ENCODE results near the gene C2CD2. TPM values are rescaled to one million over a fixed set of nuclear protein-coding genes. Genes with fewer than 3 reads are reported as not detected.
A peak's percentile ranks its signal among the peaks of the same experiment; 100 is the strongest.

Gene C2CD2
- total and polyA plus RNA-seq, 2 of the 8 experiments (the other 6 are each of a cell fraction or from before 2014, with no cell fraction given): 10.4 to 13.0 TPM

DNA sequence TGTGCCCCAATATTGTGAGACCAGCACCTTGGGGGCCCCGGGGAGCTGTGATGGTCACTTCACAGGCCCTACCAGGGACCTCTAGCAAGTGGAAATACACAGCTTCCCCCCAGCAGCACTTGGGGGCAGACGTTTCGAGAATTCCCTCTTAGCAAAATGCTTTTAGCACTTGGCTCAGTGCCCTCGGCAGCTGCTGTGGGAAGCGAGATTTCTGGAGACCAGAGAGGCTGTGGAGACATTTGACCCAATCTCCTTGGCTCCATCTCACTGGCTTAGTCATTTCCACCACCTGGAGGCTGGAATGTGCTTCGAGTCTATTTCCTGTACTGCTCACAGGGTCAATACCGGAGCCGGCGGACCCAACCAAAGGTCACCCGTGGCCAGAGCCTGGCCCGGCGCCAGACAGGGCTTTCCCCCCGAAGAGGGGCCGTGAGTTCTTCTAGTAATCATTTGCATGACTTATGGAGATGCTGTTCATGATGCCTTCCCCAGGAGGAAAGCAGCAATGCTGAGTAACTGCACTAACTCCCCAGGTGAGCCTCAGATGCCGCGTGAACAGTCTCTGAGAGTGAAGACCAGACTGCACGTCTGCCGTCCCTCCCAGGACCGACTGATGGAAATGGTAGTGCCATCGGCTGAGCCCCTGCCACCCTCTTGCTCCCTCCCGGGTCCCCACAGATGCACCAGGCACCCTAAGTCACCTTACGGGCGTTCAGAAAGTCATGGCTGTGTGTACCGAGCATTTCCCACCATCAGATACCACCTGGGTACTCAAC, 4.4 kb upstream of the C2CD2 start:
- DNase-seq (ENCODE audit: low read depth in 1 of 2, low spot score in 2 of 2) (no peak), FAIRE-seq (no peak)
- H2BK5ac ChIP-seq (ENCODE audit: low read depth, low read length): no peak overlapping the region
- no peak overlapping the region for H2BK12ac ChIP-seq (ENCODE audit: low read depth, low read length)
- no peak overlapping the region for H3K23ac ChIP-seq (ENCODE audit: insufficient read length)
- ChIA-PET POLR2A (ENCODE audit: partially characterized antibody) (interaction anchor here (0.5 kb wide), 1 partner anchor 32 kb away, joined by 3 read pairs; no protein-coding TSS in a partner anchor), CTCF (ENCODE audit: partially characterized antibody) (interaction anchor here (0.9 to 1.7 kb wide), 2 partner anchors 16 to 23 kb away, joined by 3 to 5 read pairs; no protein-coding TSS in a partner anchor)
- 87% methylated on average over 24 of the region's 24 CpGs; no CpG with 5 or more reads in 1 of the 2 experiments for WGBS, 2 experiments (ENCODE audit: extremely low coverage in 1 of 2, insufficient coverage in 1 of 2, insufficient read length in 1 of 2, insufficient replicate concordance in 2 of 2, low coverage in 1 of 2, low lambda C conversion rate in 2 of 2, missing lambda C conversion rate in 1 of 2)
- H4K5ac ChIP-seq (ENCODE audit: insufficient read length, low read depth, low read length): no peak overlapping the region
- H3K14ac ChIP-seq (ENCODE audit: insufficient read length): no peak overlapping the region
- H3K79me1 ChIP-seq (ENCODE audit: low read depth, low read length): no peaks in the 10 kb centered on the region
- no peaks in the 10 kb centered on the region for H3K36me3 ChIP-seq (ENCODE audit: control insufficient read depth in 2 of 4, insufficient read depth in 4 of 4, low read length in 3 of 4)
- no peak overlapping the region for H3K56ac ChIP-seq (replicated peaks; ENCODE audit: insufficient read length, low read depth, low read length)
- H2BK20ac ChIP-seq (ENCODE audit: low read length): no peak overlapping the region
- peaks cover 3 to 12% (median 8%) of the 10 kb centered on the region in 4 experiments for H3K4me1 ChIP-seq (replicated peaks in 1 of 4; ENCODE audit: control insufficient read depth in 3 of 4, insufficient read depth in 4 of 4, low read length in 3 of 4)
- peak overlapping the region; percentile 0 for H4K91ac ChIP-seq (replicated peaks; ENCODE audit: insufficient read length, low read length)
- no peak overlapping the region for H3K4ac ChIP-seq (replicated peaks; ENCODE audit: insufficient read length, low read depth, low read length)
- peaks cover 0 to 9% of the 10 kb centered on the region in 2 experiments for H4K20me1 ChIP-seq (replicated peaks in 1 of 2; ENCODE audit: control insufficient read depth in 1 of 2, insufficient read depth in 2 of 2, low read length in 2 of 2)
- peaks cover 0 to 1% (median under 1%) of the 10 kb centered on the region in 4 experiments; a peak in 2 of 7 replicates for H3K27me3 ChIP-seq (replicated peaks in 1 of 4; ENCODE audit: control insufficient read depth in 3 of 4, extremely low read depth in 1 of 4, insufficient read depth in 3 of 4, low read length in 3 of 4)
- H3K9ac ChIP-seq (replicated peaks in 1 of 4; ENCODE audit: extremely low read depth in 1 of 4, low read depth in 3 of 4, low read length in 3 of 4): no peak overlapping the region
- H3K23me2 ChIP-seq (ENCODE audit: low read depth, low read length): peaks cover 17% of the 10 kb centered on the region; the same call in 1 of the 2 replicates
- H3K79me2 ChIP-seq (ENCODE audit: control insufficient read depth in 1 of 2, insufficient read depth in 2 of 2, low read length in 2 of 2): no peaks in the 10 kb centered on the region
- H2BK15ac ChIP-seq (ENCODE audit: low read length): no peak overlapping the region
- no peak overlapping the region for H2AK5ac ChIP-seq (ENCODE audit: low read depth, low read length)
- H2BK120ac ChIP-seq (replicated peaks; ENCODE audit: low read depth, low read length): no peak overlapping the region
- no peak overlapping the region for H3K4me2 ChIP-seq (ENCODE audit: insufficient read depth in 1 of 2, low read depth in 2 of 2, low read length in 2 of 2)
- no peak overlapping the region for H3K4me3 ChIP-seq (ENCODE audit: extremely low read depth in 1 of 4, insufficient read depth in 2 of 4, low read depth in 3 of 4, low read length in 4 of 4)
- no peak overlapping the region for H4K8ac ChIP-seq (ENCODE audit: extremely low read depth, insufficient read depth, low read length)
- H3K27ac ChIP-seq (ENCODE audit: low read depth, low read length): no peak overlapping the region
- H2AFZ ChIP-seq (ENCODE audit: low read length): no peak overlapping the region
- no peak overlapping the region for H3K18ac ChIP-seq (ENCODE audit: extremely low read depth, low read length)
- H3K9me3 ChIP-seq (ENCODE audit: insufficient read depth in 2 of 2, low read depth in 1 of 2, low read length in 1 of 2): no peaks in the 10 kb centered on the region
- TF ChIP-seq BACH1 (IDR thresholded peaks at IDR 0.05; ENCODE audit: low read length) (no peak), NRF1 (IDR thresholded peaks at IDR 0.05; ENCODE audit: low read depth, low read length) (no peak), HDAC6 (IDR thresholded peaks at IDR 0.05; ENCODE audit: low read depth, low read length) (no peak), RBBP5 (IDR thresholded peaks at IDR 0.05; ENCODE audit: borderline replicate concordance, low read depth, low read length) (no peak), SP1 (IDR thresholded peaks at IDR 0.05; ENCODE audit: low read depth, low read length) (no peak), TCF12 (IDR thresholded peaks at IDR 0.05; ENCODE audit: low read depth, low read length) (no peak), CTBP2 (IDR thresholded peaks at IDR 0.05; ENCODE audit: borderline replicate concordance, insufficient read depth, insufficient read length, low read length) (no peak), TBP (IDR thresholded peaks at IDR 0.05; ENCODE audit: low read depth, low read length) (no peak), CHD2 (IDR thresholded peaks at IDR 0.05; ENCODE audit: low read length) (no peak), CREB1 (IDR thresholded peaks at IDR 0.05) (no peak), YY1 (IDR thresholded peaks at IDR 0.05; ENCODE audit: low read depth, low read length) (no peak)
- TF ChIP-seq, protein P1, sequence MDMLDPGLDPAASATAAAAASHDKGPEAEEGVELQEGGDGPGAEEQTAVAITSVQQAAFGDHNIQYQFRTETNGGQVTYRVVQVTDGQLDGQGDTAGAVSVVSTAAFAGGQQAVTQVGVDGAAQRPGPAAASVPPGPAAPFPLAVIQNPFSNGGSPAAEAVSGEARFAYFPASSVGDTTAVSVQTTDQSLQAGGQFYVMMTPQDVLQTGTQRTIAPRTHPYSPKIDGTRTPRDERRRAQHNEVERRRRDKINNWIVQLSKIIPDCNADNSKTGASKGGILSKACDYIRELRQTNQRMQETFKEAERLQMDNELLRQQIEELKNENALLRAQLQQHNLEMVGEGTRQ (IDR thresholded peaks at IDR 0.05; ENCODE audit: low read length): no peak
